ENCODE measurements around the gene SLC30A4. TPM values are rescaled to one million over a fixed set of nuclear protein-coding genes. Genes with fewer than 3 reads are reported as not detected.
A peak's percentile ranks its signal among the peaks of the same experiment; 100 is the strongest.

Gene SLC30A4
- total RNA-seq, 3 donors from 2014 or later: 10.4 to 17.2 (median 16.6) TPM

DNA sequence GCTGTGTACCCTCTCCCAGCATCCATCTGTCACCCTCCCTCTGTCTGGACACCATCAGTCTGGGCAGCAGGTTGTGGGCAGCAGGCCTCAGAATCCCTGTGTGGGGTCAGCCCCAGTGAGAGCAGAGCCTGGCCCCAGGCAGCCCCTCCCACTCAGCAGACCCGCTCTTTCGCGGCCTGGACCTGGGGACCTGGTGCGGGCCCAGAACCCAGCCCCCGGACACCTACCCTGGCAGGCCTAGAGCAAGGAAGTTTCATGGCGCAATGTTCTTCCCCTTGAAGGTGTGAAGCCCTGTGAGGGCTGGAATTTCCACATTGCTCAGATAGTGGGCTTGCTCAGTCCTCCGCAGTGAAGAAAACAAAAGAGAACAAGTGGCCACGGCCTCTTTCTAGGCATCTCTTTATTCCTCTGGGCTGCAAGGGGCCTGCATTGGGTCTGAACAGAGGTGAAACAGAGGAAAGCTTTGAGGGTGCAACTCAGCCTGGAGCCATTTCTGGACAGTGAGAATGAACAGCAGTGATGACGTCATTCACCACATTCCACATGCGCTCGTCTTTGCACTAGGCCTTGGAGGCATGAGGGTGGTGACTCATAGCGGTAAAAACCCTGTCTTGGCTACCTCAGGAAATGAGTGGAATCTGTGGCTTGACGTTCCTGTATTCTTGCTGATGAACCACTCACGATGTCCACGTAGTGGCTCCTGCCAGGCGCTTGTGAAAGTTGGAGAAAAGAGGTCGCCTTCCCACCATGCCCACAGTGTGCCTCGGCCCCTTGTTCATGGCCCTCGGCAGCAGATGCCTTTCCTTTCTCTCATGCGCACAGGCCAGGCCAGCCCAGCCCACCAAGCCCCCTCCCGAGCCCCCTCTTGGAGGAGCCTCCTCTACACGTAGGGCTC is 66.1 kb downstream of the SLC30A4 start:
- ATAC-seq (peak; percentile 72), DNase-seq (peak; percentile 54 to 68 (median 68))
- no peak for TF ChIP-seq CTCF (IDR thresholded peaks at IDR 0.05)
- intact Hi-C loops (cut with DNase I, micrococcal nuclease): loop anchor here in 1 of 2 donors (5.0 kb wide), 2 partner anchors 149 to 156 kb away; no protein-coding TSS in a partner anchor
- H3K4me3 ChIP-seq: no peak overlapping the region
- H3K36me3 ChIP-seq (ENCODE audit: low read depth): no peaks in the 10 kb centered on the region
- no peaks in the 10 kb centered on the region for H3K9me3 ChIP-seq
- peaks cover 28% of the 10 kb centered on the region for H3K4me1 ChIP-seq (ENCODE audit: low read depth)

DNA sequence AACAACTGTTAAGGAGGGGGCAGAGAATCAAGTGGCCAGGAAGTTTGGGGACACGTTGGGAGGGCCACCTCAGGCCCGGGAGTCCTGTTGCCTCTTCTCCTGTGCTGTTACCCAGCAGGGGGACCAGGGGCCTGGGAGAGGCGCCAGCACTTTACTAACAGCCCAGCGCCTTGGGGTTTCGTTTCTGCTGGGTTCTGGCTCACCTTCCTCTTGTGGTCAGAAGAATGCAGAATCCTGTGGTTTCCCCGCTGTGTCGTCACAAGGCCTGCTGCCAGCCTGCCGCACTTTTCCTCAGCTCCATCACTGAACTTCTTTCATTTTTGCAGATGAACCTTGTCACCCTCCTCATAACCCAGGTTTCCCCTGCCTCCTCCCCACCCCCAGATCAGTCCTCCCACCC is 67.7 kb downstream of the SLC30A4 start:
- Histone ChIP-seq H3K4me1 (ENCODE audit: low read depth) (peaks cover 28% of the 10 kb centered on the region), H3K4me3 (no peak overlapping the region), H3K9me3 (no peaks in the 10 kb centered on the region), H3K36me3 (ENCODE audit: low read depth) (no peaks in the 10 kb centered on the region)
- peak; percentile 75 to 85 (median 75) for DNase-seq
- intact Hi-C loops (cut with DNase I, micrococcal nuclease): loop anchor here in 1 of 2 donors (5.0 kb wide), 2 partner anchors 148 to 157 kb away; no protein-coding TSS in a partner anchor
- no peak for TF ChIP-seq CTCF (IDR thresholded peaks at IDR 0.05)
- ATAC-seq: peak; percentile 38

GRCh38 chr15:45451265-45451664 is 71.3 kb downstream of the SLC30A4 start:
- peak in 1 of 3 donors; percentile 65 for DNase-seq
- intact Hi-C loops (cut with DNase I, micrococcal nuclease): no loop called here
- no peaks in the 10 kb centered on the region for H3K36me3 ChIP-seq (ENCODE audit: low read depth)
- peak; percentile 9 for ATAC-seq
- TF ChIP-seq CTCF (IDR thresholded peaks at IDR 0.05): no peak
- no peak overlapping the region for H3K4me3 ChIP-seq
- H3K9me3 ChIP-seq: no peaks in the 10 kb centered on the region
- H3K4me1 ChIP-seq (ENCODE audit: low read depth): peaks cover 41% of the 10 kb centered on the region

DNA sequence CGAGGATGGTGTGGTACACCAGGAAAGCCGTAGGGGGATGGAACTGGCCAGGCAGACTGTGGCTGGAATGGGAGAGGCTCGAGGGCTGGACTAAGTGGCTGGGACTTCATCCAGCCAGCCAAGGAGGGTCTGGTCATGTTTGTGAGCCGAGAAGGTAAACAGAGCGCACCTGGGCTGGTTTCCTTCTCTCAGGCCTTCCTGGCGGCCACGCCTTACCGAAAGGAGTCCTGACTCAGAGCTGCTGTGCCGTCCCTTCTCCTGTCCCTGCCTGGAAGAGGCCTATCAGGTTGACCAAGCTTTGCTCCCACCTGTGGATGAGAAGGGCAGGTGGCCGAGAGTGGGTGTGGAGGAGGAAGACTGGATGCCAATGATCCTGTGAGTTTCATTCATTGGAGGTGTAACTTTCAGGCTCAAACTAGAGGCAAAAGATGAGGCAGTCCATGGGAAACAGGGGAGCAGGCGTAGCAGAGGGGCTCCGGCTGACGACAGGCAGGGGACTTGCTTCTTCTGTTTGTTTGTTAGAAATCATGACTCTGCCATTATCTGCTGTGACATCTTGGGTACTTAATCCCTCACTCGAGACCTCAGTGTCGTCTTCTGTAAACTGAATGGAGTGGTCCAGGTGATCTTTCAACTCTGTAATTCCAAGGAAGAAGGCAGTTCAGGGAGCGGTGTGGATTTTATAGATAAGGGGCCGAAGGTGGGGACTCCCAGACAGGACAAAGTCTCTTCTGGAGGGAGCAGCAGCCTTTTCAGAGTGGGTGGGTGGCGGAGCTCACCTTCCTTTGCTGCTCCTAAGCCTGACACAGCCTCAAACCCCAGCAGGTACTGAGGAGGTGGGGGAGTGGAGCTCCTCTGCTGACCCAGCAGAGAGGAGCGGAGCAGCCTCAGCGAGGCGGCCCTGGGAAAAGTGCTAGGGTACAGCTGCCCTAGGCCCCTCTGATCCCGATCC is 72.4 kb downstream of the SLC30A4 start:
- no peak for TF ChIP-seq CTCF (IDR thresholded peaks at IDR 0.05)
- Histone ChIP-seq H3K36me3 (ENCODE audit: low read depth) (no peaks in the 10 kb centered on the region), H3K9me3 (no peaks in the 10 kb centered on the region), H3K4me3 (peak overlapping the region; percentile 23), H3K4me1 (ENCODE audit: low read depth) (peaks cover 45% of the 10 kb centered on the region)
- DNase-seq (peak; percentile 88 to 91 (median 89)), ATAC-seq (peak; percentile 78)
- intact Hi-C loops (cut with DNase I, micrococcal nuclease): no loop called here

GRCh38 chr15:45449395-45449794 is 73.2 kb downstream of the SLC30A4 start:
- ATAC-seq (peak; percentile 4), DNase-seq (no peak)
- no peak for TF ChIP-seq CTCF (IDR thresholded peaks at IDR 0.05)
- H3K36me3 ChIP-seq (ENCODE audit: low read depth): no peaks in the 10 kb centered on the region
- H3K4me3 ChIP-seq: no peak overlapping the region
- H3K4me1 ChIP-seq (ENCODE audit: low read depth): peaks cover 43% of the 10 kb centered on the region
- intact Hi-C loops (cut with DNase I, micrococcal nuclease): no loop called here
- H3K9me3 ChIP-seq: no peaks in the 10 kb centered on the region

Data from mucosa of descending colon (tissue), 3 donors.